Regular cardiac myocyte (primary cell): Measurements from ENCODE around the gene MACO1. TPM values are rescaled to one million over a fixed set of nuclear protein-coding genes. Genes with fewer than 3 reads are reported as not detected.

ENCODE experiments used
- total RNA-seq: library from RNA; depleted of rRNA; stranded (reverse); fragments of >200 nt; gene quantifications from 2 replicates; pipeline ENCODE4 v1.2.3, GENCODE V29; 2014

Gene MACO1, protein sequence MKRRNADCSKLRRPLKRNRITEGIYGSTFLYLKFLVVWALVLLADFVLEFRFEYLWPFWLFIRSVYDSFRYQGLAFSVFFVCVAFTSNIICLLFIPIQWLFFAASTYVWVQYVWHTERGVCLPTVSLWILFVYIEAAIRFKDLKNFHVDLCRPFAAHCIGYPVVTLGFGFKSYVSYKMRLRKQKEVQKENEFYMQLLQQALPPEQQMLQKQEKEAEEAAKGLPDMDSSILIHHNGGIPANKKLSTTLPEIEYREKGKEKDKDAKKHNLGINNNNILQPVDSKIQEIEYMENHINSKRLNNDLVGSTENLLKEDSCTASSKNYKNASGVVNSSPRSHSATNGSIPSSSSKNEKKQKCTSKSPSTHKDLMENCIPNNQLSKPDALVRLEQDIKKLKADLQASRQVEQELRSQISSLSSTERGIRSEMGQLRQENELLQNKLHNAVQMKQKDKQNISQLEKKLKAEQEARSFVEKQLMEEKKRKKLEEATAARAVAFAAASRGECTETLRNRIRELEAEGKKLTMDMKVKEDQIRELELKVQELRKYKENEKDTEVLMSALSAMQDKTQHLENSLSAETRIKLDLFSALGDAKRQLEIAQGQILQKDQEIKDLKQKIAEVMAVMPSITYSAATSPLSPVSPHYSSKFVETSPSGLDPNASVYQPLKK
- total RNA-seq: 15.0 and 17.5 TPM in 2 replicates

DNA sequence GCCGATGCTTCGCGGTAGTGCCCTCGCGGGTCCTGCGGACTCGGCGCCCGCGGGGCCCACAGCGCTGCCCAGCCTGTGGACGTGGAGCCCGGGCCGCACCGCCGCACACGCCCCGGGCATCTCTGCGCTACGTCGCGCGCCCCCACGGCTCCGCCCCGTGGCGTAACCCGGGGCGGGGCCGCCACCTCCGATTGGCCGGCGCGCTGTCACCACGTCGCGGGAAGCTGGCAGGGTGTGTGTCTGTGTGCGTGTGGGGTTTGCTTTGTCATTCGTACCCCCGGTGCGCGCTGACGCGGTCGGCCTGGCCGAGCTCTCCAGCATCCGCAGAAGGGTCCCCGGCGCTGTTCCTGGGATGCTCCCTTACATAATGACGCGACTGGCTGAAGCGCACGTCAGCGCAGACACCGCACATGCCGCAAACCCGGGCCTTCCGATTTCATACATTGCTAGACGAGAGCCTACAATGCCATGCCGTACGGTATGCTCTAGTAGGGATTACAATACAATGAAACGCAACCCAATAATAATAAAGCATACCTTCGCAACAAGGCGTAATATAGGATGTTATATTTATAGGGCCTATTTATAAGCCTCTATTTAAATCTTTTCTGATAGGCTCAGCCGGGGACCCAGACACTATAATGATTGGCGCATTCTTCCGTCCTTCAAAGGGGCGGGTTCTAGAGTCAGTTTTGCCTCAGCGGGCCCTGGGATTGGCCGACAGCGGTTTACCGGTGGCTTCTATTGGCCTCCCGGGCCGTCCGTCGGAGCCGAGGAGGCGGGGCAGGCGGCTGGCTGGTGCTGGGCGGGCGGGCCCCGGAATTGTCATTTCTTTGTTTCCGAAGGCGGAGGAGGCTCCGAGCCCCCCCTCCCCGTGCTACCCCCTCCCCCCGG lies at the start of gene MACO1:
Gene MACO1, plus strand, starts transcription at position 825 of the 894 bp plus-strand sequence. CDS start 202 bp downstream, outside the sequence.

DNA sequence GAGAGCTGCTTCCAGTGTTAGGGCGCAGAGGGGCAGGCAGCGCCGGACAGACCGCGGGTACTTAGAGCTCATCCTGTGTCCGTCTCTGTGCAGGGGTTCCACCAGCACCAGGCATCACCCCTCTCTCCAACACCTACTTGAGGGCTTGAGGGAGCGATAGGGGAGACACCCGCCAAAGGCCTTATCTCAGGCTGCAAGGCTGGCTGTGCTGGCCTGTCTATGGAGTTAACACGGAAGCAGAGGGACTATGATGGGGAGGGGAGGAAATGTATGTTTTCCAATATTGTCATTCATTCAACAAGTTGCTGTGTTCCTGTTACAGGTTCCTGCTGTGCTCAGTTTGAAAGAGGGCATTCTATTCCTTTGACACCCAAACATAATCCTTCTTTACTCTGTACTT lies 10.0 kb upstream of the MACO1 start, which contains the start of gene RHCE:
Gene RHCE, minus strand, starts transcription at position 111 of the 400 bp plus-strand sequence. Its CDS starts 39 bp downstream, at position 72.

DNA sequence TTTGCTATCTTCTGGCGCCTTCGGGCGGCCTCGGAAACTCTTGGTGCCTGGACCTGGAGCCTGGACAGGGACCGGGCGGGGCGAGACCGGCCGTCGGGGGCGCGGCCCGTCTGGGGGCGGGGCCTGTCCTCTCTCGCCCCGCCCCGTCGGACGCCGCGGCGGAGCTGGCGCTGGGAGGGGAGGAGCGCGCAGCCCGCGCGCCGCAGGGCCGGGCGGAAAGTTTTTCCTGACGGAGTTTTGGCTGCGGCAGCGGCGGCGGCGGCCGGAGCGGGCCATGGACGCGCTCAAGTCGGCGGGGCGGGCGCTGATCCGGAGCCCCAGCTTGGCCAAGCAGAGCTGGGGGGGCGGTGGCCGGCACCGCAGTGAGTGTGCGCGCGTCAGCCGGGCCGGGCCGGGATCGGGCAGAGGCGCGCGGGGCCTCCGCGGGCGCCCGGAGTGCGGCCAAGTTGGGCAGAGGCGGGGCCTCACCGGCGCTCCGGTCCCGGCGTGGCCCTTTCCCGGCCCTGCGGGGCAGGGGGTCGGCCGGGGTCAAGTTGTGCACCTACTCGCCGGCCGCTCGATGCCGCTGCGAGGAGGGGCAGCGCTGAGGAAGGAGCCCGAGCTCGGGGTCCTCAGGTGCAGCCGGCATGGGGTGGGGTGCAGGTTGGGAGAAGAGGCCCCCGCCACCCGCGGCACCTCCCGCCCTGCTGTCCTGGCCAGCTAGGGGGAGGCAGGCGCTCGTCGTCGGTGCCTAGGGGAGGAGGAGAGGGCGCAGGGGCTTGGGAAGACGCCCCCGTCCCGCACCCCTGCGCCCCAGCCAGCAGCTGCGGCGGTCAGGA lies 112.9 kb downstream of the MACO1 start, which contains the start of gene LDLRAP1:
Gene LDLRAP1, plus strand, starts transcription at position 182 of the 818 bp plus-strand sequence. Its CDS starts 93 bp downstream, at position 275.

Other genes with a start within 250 kb of the MACO1 start
- 32.4 and 52.1 TPM in 2 replicates for gene SYF2, start 198.4 kb upstream of the MACO1 start, total RNA-seq
- 101 and 162 TPM in 2 replicates for gene RSRP1, start 183.4 kb upstream of the MACO1 start, total RNA-seq
- gene RHD, start 158.4 kb upstream of the MACO1 start, total RNA-seq: under 0.01 TPM in 1 of 2 replicates, not detected in the other
- gene TMEM50A, start 92.6 kb upstream of the MACO1 start, total RNA-seq: 172 and 197 TPM in 2 replicates
- gene RHCE, start 10.1 kb upstream of the MACO1 start, total RNA-seq: 1.2 and 1.7 TPM in 2 replicates
- gene LDLRAP1, start 112.7 kb downstream of the MACO1 start, total RNA-seq: 21.1 and 21.7 TPM in 2 replicates
- gene MAN1C1, start 185.9 kb downstream of the MACO1 start, total RNA-seq: 0.38 and 6.5 TPM in 2 replicates